CD14-positive monocyte (primary cell): ENCODE measurements around the gene MAP1A. TPM values are rescaled to one million over a fixed set of nuclear protein-coding genes. Genes with fewer than 3 reads are reported as not detected.

ENCODE experiments used
- DNase-seq, 3 donors: peaks; one replicate each; pipeline ENCODE4 v3.0.0-alpha.2; 2011 to 2022
- H2AFZ ChIP-seq: 2 replicates; pipeline ENCODE4 v1.6.0; 2012; ENCODE audit warnings: mild to moderate bottlenecking, low read depth, low read length, inconsistent platforms; ENCODE audit not compliant: insufficient read depth, poor library complexity, severe bottlenecking
- H3K27ac ChIP-seq, 2 donors: 1 replicate in 1 of 2; 2 replicates in 1 of 2; pipeline ENCODE4 v1.5.1; 2012 to 2013; ENCODE audit warnings: low read length in 2 of 2, control low read depth in 1 of 2, inconsistent platforms in 1 of 2, low read depth in 1 of 2, mild to moderate bottlenecking in 1 of 2
- H3K27me3 ChIP-seq, 2 donors: one replicate each; pipeline versions ENCODE4 v1.6.0 to v1.6.1; 2011 to 2013; ENCODE audit warnings: low read length in 2 of 2; ENCODE audit not compliant: control insufficient read depth in 2 of 2, insufficient read depth in 2 of 2
- H3K36me3 ChIP-seq, 2 donors: replicated peaks in 1 of 2; 1 replicate in 1 of 2; 2 replicates in 1 of 2; pipeline versions ENCODE4 v1.5.1 to v1.6.1; 2012 to 2013; ENCODE audit warnings: low read length in 2 of 2, control low read depth in 1 of 2, inconsistent platforms in 1 of 2, mild to moderate bottlenecking in 1 of 2; ENCODE audit not compliant: insufficient read depth in 2 of 2, control insufficient read depth in 1 of 2
- H3K4me1 ChIP-seq, 2 donors: 1 replicate in 1 of 2; 2 replicates in 1 of 2; pipeline versions ENCODE4 v1.5.1 to v1.6.1; 2012 to 2013; ENCODE audit warnings: low read length in 2 of 2, control low read depth in 1 of 2, inconsistent platforms in 1 of 2, mild to moderate bottlenecking in 1 of 2, moderate library complexity in 1 of 2; ENCODE audit not compliant: insufficient read depth in 2 of 2, control insufficient read depth in 1 of 2
- H3K4me2 ChIP-seq: replicated peaks from 2 replicates; pipeline ENCODE3; 2012; ENCODE audit warnings: low read length, moderate library complexity, mild to moderate bottlenecking; ENCODE audit not compliant: poor library complexity, severe bottlenecking; ENCODE audit errors: extremely low read depth
- H3K4me3 ChIP-seq, 3 experiments: fragments of 200-600 bp in 1 of 3; sonication (generic) in 1 of 3; replicated peaks in 1 of 3; 1 replicate in 2 of 3; 2 replicates in 1 of 3; pipeline ENCODE4 v1.5.1; 2011 to 2013; ENCODE audit warnings: low read length in 3 of 3, mild to moderate bottlenecking in 3 of 3, control low read depth in 2 of 3, low read depth in 2 of 3, inconsistent platforms in 1 of 3, moderate library complexity in 1 of 3
- H3K79me2 ChIP-seq: 2 replicates; pipeline ENCODE4 v1.6.0; 2012; ENCODE audit warnings: mild to moderate bottlenecking, control low read depth, inconsistent platforms, low read length, moderate library complexity; ENCODE audit not compliant: insufficient read depth
- H3K9ac ChIP-seq: 2 replicates; pipeline ENCODE4 v1.6.0; 2017; ENCODE audit warnings: low read length, mild to moderate bottlenecking; ENCODE audit not compliant: insufficient read depth, poor library complexity, severe bottlenecking
- H3K9me3 ChIP-seq, 2 donors: replicated peaks in 1 of 2; 1 replicate in 1 of 2; 2 replicates in 1 of 2; pipeline versions ENCODE4 v1.5.1 to v1.6.1; 2012 to 2013; ENCODE audit warnings: low read length in 2 of 2, control low read depth in 1 of 2; ENCODE audit not compliant: control insufficient read depth in 1 of 2, insufficient read depth in 1 of 2
- H4K20me1 ChIP-seq: 2 replicates; pipeline ENCODE4 v1.6.0; 2012; ENCODE audit warnings: mild to moderate bottlenecking, low read length, control low read depth, moderate library complexity; ENCODE audit not compliant: insufficient read depth
- H3K27ac Mint-ChIP-seq, 7 donors: one replicate each; pipeline ENCODE4 v1.8.0; 2020; ENCODE audit warnings: mild to moderate bottlenecking in 7 of 7, mixed read lengths in 7 of 7, moderate library complexity in 6 of 7, inconsistent platforms in 2 of 7
- H3K27me3 Mint-ChIP-seq, 3 donors: one replicate each; pipeline ENCODE4 v1.8.0; 2021 to 2022; ENCODE audit warnings: low read depth in 3 of 3, mild to moderate bottlenecking in 3 of 3, mixed read lengths in 3 of 3, moderate library complexity in 3 of 3, inconsistent platforms in 1 of 3
- H3K36me3 Mint-ChIP-seq, 2 donors: one replicate each; pipeline ENCODE4 v1.8.0; 2020; ENCODE audit warnings: mixed read lengths in 2 of 2, inconsistent platforms in 1 of 2, mild to moderate bottlenecking in 1 of 2
- H3K4me1 Mint-ChIP-seq: one replicate; pipeline ENCODE4 v1.8.0; 2020; ENCODE audit warnings: mild to moderate bottlenecking, mixed read lengths
- H3K4me3 Mint-ChIP-seq, 2 donors: one replicate each; pipeline ENCODE4 v1.8.0; 2020; ENCODE audit warnings: mild to moderate bottlenecking in 2 of 2, mixed read lengths in 2 of 2, moderate library complexity in 1 of 2
- H3K9me3 Mint-ChIP-seq, 7 donors: one replicate each; pipeline ENCODE4 v1.8.0; 2020 to 2022; ENCODE audit warnings: mixed read lengths in 7 of 7, mild to moderate bottlenecking in 6 of 7, moderate library complexity in 6 of 7, inconsistent platforms in 2 of 7
- CTCF ChIP-seq: fragments of 200-600 bp; IDR thresholded peaks from one replicate; pipeline ENCODE4 v1.8.0; 2022; ENCODE audit warnings: antibody characterized with exemption, mild to moderate bottlenecking
- WGBS: methylation state at CpG from one replicate; pipeline ENCODE4 v1.1.5; 2013; ENCODE audit warnings: missing lambda C conversion rate; ENCODE audit not compliant: insufficient coverage; 5-methylcytosine and 5-hydroxymethylcytosine counted together
- intact Hi-C, 2 donors: fragments of 100-400 bp; cut with micrococcal nuclease; formaldehyde crosslinking; loops; one replicate each; pipeline versions ENCODE4 v1.15.0 to v1.15.1; 2023
- polyA plus RNA-seq, 3 donors: library from polyadenylated mRNA; depleted of rRNA in 1 of 3; unstranded in 2 of 3; stranded (reverse) in 1 of 3; fragments of 300-500 nt in 2 of 3; fragments of >200 nt in 1 of 3; fragmentation: Illumina TruSeq in 2 of 3; gene quantifications; 1 replicate in 2 of 3; 2 replicates in 1 of 3; pipeline ENCODE4 v1.2.3, GENCODE V29; 2012 to 2021

MAP1A gene
- polyA plus RNA-seq, 3 donors: 0.01 to 0.02 TPM; not detected in 1

GRCh38 chr15:43508421-43508820, 9.0 kb upstream of the MAP1A start:
- Histone ChIP-seq H3K4me1 (peaks cover 11 to 13% of the 10 kb centered on the region in 2 donors), H3K27me3 (peaks cover 9 to 11% of the 10 kb centered on the region in 2 donors), H3K27ac (no peak overlapping the region), H3K79me2 (no peaks in the 10 kb centered on the region), H3K9me3 (peaks cover 0 to 3% of the 10 kb centered on the region in 2 donors), H3K4me3 (no peak overlapping the region), H3K4me2 (no peak overlapping the region), H4K20me1 (no peaks in the 10 kb centered on the region), H2AFZ (no peak overlapping the region), H3K36me3 (no peaks in the 10 kb centered on the region), H3K9ac (no peak overlapping the region)
- Mint-ChIP-seq H3K4me1 (peaks cover 18% of the 10 kb centered on the region), H3K4me3 (no peak overlapping the region), H3K9me3 (peaks cover 0 to 5% (median 0%) of the 10 kb centered on the region in 7 donors), H3K27me3 (peaks cover 14 to 18% (median 15%) of the 10 kb centered on the region in 3 donors), H3K36me3 (no peaks in the 10 kb centered on the region), H3K27ac (no peak overlapping the region)
- intact Hi-C loops: no loop called here
- no peak for TF ChIP-seq CTCF
- DNase-seq: no peak
- WGBS: no CpG with 5 or more reads among the region's 1 CpG

GRCh38 chr15:43508991-43509659, 8.3 kb upstream of the MAP1A start:
- H3K27ac Mint-ChIP-seq: no peak overlapping the region
- Histone ChIP-seq H2AFZ (peak overlapping the region; percentile 96), H3K27ac (no peak overlapping the region), H4K20me1 (no peaks in the 10 kb centered on the region), H3K27me3 (peaks cover 9 to 11% of the 10 kb centered on the region in 2 donors), H3K36me3 (no peaks in the 10 kb centered on the region), H3K79me2 (no peaks in the 10 kb centered on the region), H3K4me2 (no peak overlapping the region), H3K9me3 (peaks cover 0 to 3% of the 10 kb centered on the region in 2 donors), H3K4me3 (no peak overlapping the region), H3K9ac (no peak overlapping the region), H3K4me1 (peaks cover 11 to 13% of the 10 kb centered on the region in 2 donors)
- intact Hi-C loops: no loop called here
- H3K36me3 Mint-ChIP-seq: no peaks in the 10 kb centered on the region
- no peak for DNase-seq
- H3K4me1 Mint-ChIP-seq: peaks cover 18% of the 10 kb centered on the region
- WGBS: 84% methylated on average over 3 of the region's 9 CpGs
- H3K27me3 Mint-ChIP-seq: peaks cover 14 to 18% (median 15%) of the 10 kb centered on the region in 3 donors
- H3K4me3 Mint-ChIP-seq: no peak overlapping the region
- peaks cover 0 to 5% (median 0%) of the 10 kb centered on the region in 7 donors for H3K9me3 Mint-ChIP-seq
- TF ChIP-seq CTCF: no peak
